CD8-positive, alpha-beta memory T cell (primary cell): ENCODE data around the gene RABGAP1L. TPM values are rescaled to one million over a fixed set of nuclear protein-coding genes. Genes with fewer than 3 reads are reported as not detected.
"Not testable (repeated sequence)": the region's sequence is repeated elsewhere in the genome, so short reads cannot be mapped to it uniquely, and the experiment has no call there.

ENCODE experiments used
- CTCF ChIA-PET: fragments of 350-600 bp; sonication (Branson Sonifier 250); formaldehyde crosslinking; loops from one replicate; lab custom pipeline; 2021; ENCODE audit warnings: antibody characterized with exemption; lab: Charles Lee
- POLR2A ChIA-PET: fragments of 350-600 bp; sonication (Branson Sonifier 250); formaldehyde crosslinking; loops from one replicate; lab custom pipeline; 2021; ENCODE audit warnings: antibody characterized with exemption; lab: Charles Lee
- DNase-seq, 5 donors: peaks; one replicate each; pipeline versions ENCODE4 v3.0.0 to v3.0.0-alpha.2; 2020 to 2022; ENCODE audit warnings: mixed read lengths in 1 of 5
- H3K27ac ChIP-seq: one replicate; pipeline ENCODE4 v1.7.0; 2013; ENCODE audit warnings: low read depth, mild to moderate bottlenecking, low read length, moderate library complexity
- H3K27me3 ChIP-seq: 2 replicates; pipeline ENCODE4 v1.7.0; 2013; ENCODE audit warnings: low read length, mild to moderate bottlenecking; ENCODE audit not compliant: insufficient read depth, poor library complexity, severe bottlenecking
- H3K36me3 ChIP-seq: 2 replicates; pipeline ENCODE4 v1.7.0; 2013; ENCODE audit warnings: mild to moderate bottlenecking, low read length, moderate library complexity; ENCODE audit not compliant: insufficient read depth
- H3K4me1 ChIP-seq: 2 replicates; pipeline ENCODE4 v1.7.0; 2013; ENCODE audit warnings: mild to moderate bottlenecking, low read length, moderate library complexity; ENCODE audit not compliant: insufficient read depth
- H3K4me3 ChIP-seq: 2 replicates; pipeline ENCODE4 v1.7.0; 2013; ENCODE audit warnings: mild to moderate bottlenecking, low read length
- H3K9me3 ChIP-seq: 2 replicates; pipeline ENCODE4 v1.7.0; 2013; ENCODE audit warnings: mild to moderate bottlenecking, low read length
- H3K27ac Mint-ChIP-seq, 8 donors: one replicate each; pipeline ENCODE4 v1.8.0; 2020 to 2021; ENCODE audit warnings: mixed read lengths in 8 of 8, mild to moderate bottlenecking in 6 of 8, inconsistent platforms in 3 of 8, moderate library complexity in 3 of 8
- H3K27me3 Mint-ChIP-seq, 2 donors: one replicate each; pipeline ENCODE4 v1.8.0; 2020 to 2021; ENCODE audit warnings: mixed read lengths in 2 of 2, mild to moderate bottlenecking in 1 of 2, moderate library complexity in 1 of 2
- H3K36me3 Mint-ChIP-seq, 3 donors: one replicate each; pipeline ENCODE4 v1.8.0; 2020 to 2021; ENCODE audit warnings: mixed read lengths in 3 of 3, inconsistent platforms in 1 of 3, mild to moderate bottlenecking in 1 of 3
- H3K4me1 Mint-ChIP-seq, 3 donors: one replicate each; pipeline ENCODE4 v1.8.0; 2020 to 2021; ENCODE audit warnings: mixed read lengths in 3 of 3, inconsistent platforms in 1 of 3, mild to moderate bottlenecking in 1 of 3
- H3K4me3 Mint-ChIP-seq, 7 donors: one replicate each; pipeline ENCODE4 v1.8.0; 2020 to 2021; ENCODE audit warnings: mixed read lengths in 7 of 7, mild to moderate bottlenecking in 6 of 7, moderate library complexity in 4 of 7, inconsistent platforms in 2 of 7
- H3K9me3 Mint-ChIP-seq, 5 donors: one replicate each; pipeline ENCODE4 v1.8.0; 2020 to 2022; ENCODE audit warnings: mixed read lengths in 5 of 5, mild to moderate bottlenecking in 3 of 5, moderate library complexity in 2 of 5, inconsistent platforms in 1 of 5
- polyA plus RNA-seq: library from polyadenylated mRNA; unstranded; fragments of 300-500 nt; fragmentation: Illumina TruSeq; gene quantifications from one replicate; pipeline ENCODE4 v1.2.3, GENCODE V29; 2021
- total RNA-seq, 2 experiments: library from RNA; stranded (reverse); gene quantifications; one replicate each; pipeline ENCODE4 v1.2.3, GENCODE V29; 2021

RABGAP1L gene
- total and polyA plus RNA-seq, 3 experiments from 2014 or later, result 41.7 to 78.5 (median 42.7) TPM

- Mint-ChIP-seq H3K4me3 (no peak overlapping the region), H3K36me3 (peaks cover 24 to 64% (median 31%) of the 10 kb centered on the region in 3 donors), H3K4me1 (peaks cover 0 to under 1% (median 0%) of the 10 kb centered on the region in 3 donors), H3K9me3 (peaks cover 26 to 44% (median 33%) of the 10 kb centered on the region in 5 donors), H3K27ac (no peak overlapping the region), H3K27me3 (no peaks in the 10 kb centered on the region)
- H3K9me3 ChIP-seq, result peaks cover 11% of the 10 kb centered on the region
- DNase-seq, result no peak
- CTCF ChIA-PET, result no interaction called here
- no peak overlapping the region for H3K4me3 ChIP-seq
- no peaks in the 10 kb centered on the region for H3K4me1 ChIP-seq
- H3K36me3 ChIP-seq, result no peaks in the 10 kb centered on the region
- no peak overlapping the region for H3K27ac ChIP-seq
- H3K27me3 ChIP-seq, result no peaks in the 10 kb centered on the region
- POLR2A ChIA-PET, result no interaction called here
Measured at GRCh38 chr1:174534789-174535188, 375.5 kb downstream of the RABGAP1L start.

- Histone ChIP-seq H3K27me3 (no peaks in the 10 kb centered on the region), H3K4me1 (no peaks in the 10 kb centered on the region), H3K9me3 (peaks cover 8% of the 10 kb centered on the region), H3K36me3 (no peaks in the 10 kb centered on the region), H3K27ac (no peak overlapping the region), H3K4me3 (no peak overlapping the region)
- Mint-ChIP-seq H3K4me3 (no peak overlapping the region), H3K27ac (no peak overlapping the region), H3K9me3 (peaks cover 30 to 45% (median 36%) of the 10 kb centered on the region in 5 donors), H3K4me1 (peaks cover 0 to 1% (median 0%) of the 10 kb centered on the region in 3 donors), H3K36me3 (peaks cover 25 to 69% (median 36%) of the 10 kb centered on the region in 3 donors), H3K27me3 (no peaks in the 10 kb centered on the region)
- no peak for DNase-seq
- ChIA-PET POLR2A (no interaction called here), CTCF (no interaction called here)
Measured at GRCh38 chr1:174535207-174535606, 375.9 kb downstream of the RABGAP1L start.

- H3K27me3 Mint-ChIP-seq, H3K4me1 ChIP-seq, H3K27ac ChIP-seq, H3K36me3 ChIP-seq, H3K27ac Mint-ChIP-seq, CTCF ChIA-PET, DNase-seq, H3K4me3 Mint-ChIP-seq, H3K9me3 ChIP-seq, POLR2A ChIA-PET, H3K4me1 Mint-ChIP-seq, H3K4me3 ChIP-seq, H3K27me3 ChIP-seq: not testable (repeated sequence)
- peaks cover 16 to 64% (median 38%) of the 10 kb centered on the region in 5 donors for H3K9me3 Mint-ChIP-seq
- H3K36me3 Mint-ChIP-seq, result peaks cover 12 to 68% (median 41%) of the 10 kb centered on the region in 3 donors
Measured at GRCh38 chr1:174543421-174543820, 384.1 kb downstream of the RABGAP1L start.

GRCh38 chr1:174550296-174550695 is 391.0 kb downstream of the RABGAP1L start:
- POLR2A ChIA-PET, result no interaction called here
- H3K4me3 Mint-ChIP-seq, result no peak overlapping the region
- peaks cover 7 to 15% (median 10%) of the 10 kb centered on the region in 3 donors for H3K4me1 Mint-ChIP-seq
- H3K27ac Mint-ChIP-seq, result no peak overlapping the region
- peaks cover 0 to 12% (median 6%) of the 10 kb centered on the region in 5 donors for H3K9me3 Mint-ChIP-seq
- H3K36me3 Mint-ChIP-seq, result peaks cover 7 to 45% (median 9%) of the 10 kb centered on the region in 3 donors
- Histone ChIP-seq H3K36me3 (no peaks in the 10 kb centered on the region), H3K4me3 (no peak overlapping the region), H3K27me3 (no peaks in the 10 kb centered on the region), H3K9me3 (no peaks in the 10 kb centered on the region), H3K27ac (no peak overlapping the region), H3K4me1 (no peaks in the 10 kb centered on the region)
- DNase-seq, result no peak
- CTCF ChIA-PET, result no interaction called here
- no peaks in the 10 kb centered on the region for H3K27me3 Mint-ChIP-seq

- Mint-ChIP-seq H3K4me1 (peaks cover 11 to 16% (median 15%) of the 10 kb centered on the region in 3 donors), H3K36me3 (peaks cover 19 to 44% (median 19%) of the 10 kb centered on the region in 3 donors), H3K9me3 (peaks cover 0 to 10% (median 6%) of the 10 kb centered on the region in 5 donors), H3K27ac (no peak overlapping the region), H3K27me3 (no peaks in the 10 kb centered on the region), H3K4me3 (no peak overlapping the region)
- no peaks in the 10 kb centered on the region for H3K9me3 ChIP-seq
- POLR2A ChIA-PET, result no interaction called here
- H3K27ac ChIP-seq, result no peak overlapping the region
- no peak overlapping the region for H3K4me3 ChIP-seq
- CTCF ChIA-PET, result no interaction called here
- H3K36me3 ChIP-seq, result no peaks in the 10 kb centered on the region
- H3K4me1 ChIP-seq, result no peaks in the 10 kb centered on the region
- no peak for DNase-seq
- no peaks in the 10 kb centered on the region for H3K27me3 ChIP-seq
Measured at GRCh38 chr1:174556392-174556791, 397.1 kb downstream of the RABGAP1L start.

GRCh38 chr1:174568551-174568950 is 409.2 kb downstream of the RABGAP1L start:
- Mint-ChIP-seq H3K9me3 (peaks cover 2 to 7% (median 7%) of the 10 kb centered on the region in 5 donors), H3K36me3 (peaks cover 20 to 34% (median 27%) of the 10 kb centered on the region in 3 donors), H3K27ac (no peak overlapping the region), H3K4me3 (no peak overlapping the region), H3K4me1 (no peaks in the 10 kb centered on the region), H3K27me3 (no peaks in the 10 kb centered on the region)
- no peak for DNase-seq
- CTCF ChIA-PET, result no interaction called here
- H3K27ac ChIP-seq, result no peak overlapping the region
- H3K36me3 ChIP-seq, result no peaks in the 10 kb centered on the region
- no peaks in the 10 kb centered on the region for H3K4me1 ChIP-seq
- POLR2A ChIA-PET, result no interaction called here
- no peak overlapping the region for H3K4me3 ChIP-seq
- no peaks in the 10 kb centered on the region for H3K9me3 ChIP-seq
- H3K27me3 ChIP-seq, result no peaks in the 10 kb centered on the region

- Mint-ChIP-seq H3K27me3 (no peaks in the 10 kb centered on the region), H3K27ac (no peak overlapping the region), H3K36me3 (peaks cover 20 to 40% (median 31%) of the 10 kb centered on the region in 3 donors), H3K4me1 (no peaks in the 10 kb centered on the region), H3K9me3 (peaks cover 6 to 13% (median 9%) of the 10 kb centered on the region in 5 donors), H3K4me3 (no peak overlapping the region)
- no peak overlapping the region for H3K27ac ChIP-seq
- ChIA-PET POLR2A (no interaction called here), CTCF (no interaction called here)
- H3K27me3 ChIP-seq, result no peaks in the 10 kb centered on the region
- H3K4me3 ChIP-seq, result no peak overlapping the region
- no peaks in the 10 kb centered on the region for H3K9me3 ChIP-seq
- DNase-seq, result no peak
- no peaks in the 10 kb centered on the region for H3K4me1 ChIP-seq
- H3K36me3 ChIP-seq, result no peaks in the 10 kb centered on the region
Measured at GRCh38 chr1:174569240-174569639, 409.9 kb downstream of the RABGAP1L start.

- no peak for DNase-seq
- H3K36me3 ChIP-seq, result no peaks in the 10 kb centered on the region
- H3K4me1 ChIP-seq, result no peaks in the 10 kb centered on the region
- peaks cover 16 to 40% (median 32%) of the 10 kb centered on the region in 5 donors for H3K9me3 Mint-ChIP-seq
- peaks cover 6% of the 10 kb centered on the region for H3K9me3 ChIP-seq
- H3K4me1 Mint-ChIP-seq, result no peaks in the 10 kb centered on the region
- ChIA-PET POLR2A (no interaction called here), CTCF (no interaction called here)
- no peak overlapping the region for H3K27ac ChIP-seq
- H3K36me3 Mint-ChIP-seq, result peaks cover 27 to 66% (median 49%) of the 10 kb centered on the region in 3 donors
- no peaks in the 10 kb centered on the region for H3K27me3 ChIP-seq
- no peak overlapping the region for H3K27ac Mint-ChIP-seq
- H3K4me3 Mint-ChIP-seq, result no peak overlapping the region
- no peak overlapping the region for H3K4me3 ChIP-seq
- no peaks in the 10 kb centered on the region for H3K27me3 Mint-ChIP-seq
Measured at GRCh38 chr1:174572771-174573170, 413.5 kb downstream of the RABGAP1L start.
